ENCODE measurements around the gene TAF8.

DNA sequence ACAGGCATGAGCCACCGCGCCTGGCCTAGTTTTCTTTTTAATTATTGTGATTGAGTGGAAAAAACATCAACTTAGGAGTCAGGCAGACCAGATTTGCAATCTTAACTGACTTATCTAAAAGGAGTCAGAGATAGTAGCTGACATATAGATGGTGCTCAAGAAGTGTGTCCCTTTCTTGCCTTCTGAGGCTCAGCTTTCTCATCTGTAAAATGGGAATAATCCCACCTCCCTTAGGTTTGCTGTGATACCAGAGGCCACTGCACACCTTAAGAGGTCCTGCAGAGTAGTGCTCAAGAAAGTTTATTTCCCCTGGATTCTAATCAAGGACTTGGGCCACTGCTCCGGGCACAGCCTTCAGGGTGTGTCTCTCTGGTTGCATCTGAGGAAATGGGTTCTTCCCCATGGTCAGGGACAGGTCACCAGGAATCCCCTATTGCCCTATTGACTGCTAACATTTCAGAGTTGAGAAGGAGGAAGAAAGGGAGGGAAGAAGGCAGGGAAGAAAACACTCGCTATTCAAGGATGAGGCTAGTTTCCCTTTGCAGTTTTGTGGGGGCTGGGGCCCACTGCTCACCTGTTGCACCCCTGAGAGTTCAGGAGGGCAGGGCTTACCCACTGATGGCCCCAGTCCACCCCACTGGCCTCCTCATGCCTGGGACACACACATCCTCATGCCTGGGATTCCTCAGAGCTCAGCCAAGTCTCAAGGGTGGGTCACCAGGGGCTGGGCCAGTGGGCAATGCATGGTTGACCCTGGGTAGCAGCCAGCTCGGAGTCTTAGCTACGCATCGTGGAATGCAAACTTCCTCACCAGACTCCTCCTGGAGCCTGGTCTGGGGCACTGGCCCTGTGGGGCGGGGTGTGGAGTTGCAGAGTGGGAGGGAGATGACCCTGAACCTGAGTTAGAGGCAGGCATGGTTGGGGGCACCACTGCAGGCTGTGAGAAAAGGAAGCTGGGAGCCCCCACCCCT, 70.9 kb downstream of the TAF8 start:
- TF ChIP-seq ARNTL (CRISPR knock-in tag; IDR thresholded peaks at IDR 0.05; ENCODE audit: borderline replicate concordance, low read depth) (no peak), CSRNP3 (CRISPR knock-in tag; IDR thresholded peaks at IDR 0.05) (no peak), OSR1 (CRISPR knock-in tag; IDR thresholded peaks at IDR 0.05) (no peak), ZNF565 (CRISPR knock-in tag; conservative IDR thresholded peaks at IDR 0.05; ENCODE audit: low read depth) (no peak), TOX (CRISPR knock-in tag; IDR thresholded peaks at IDR 0.05; ENCODE audit: borderline replicate concordance) (no peak), BACH2 (CRISPR knock-in tag; IDR thresholded peaks at IDR 0.05; ENCODE audit: borderline replicate concordance) (no peak), ESRRG (CRISPR knock-in tag; IDR thresholded peaks at IDR 0.05) (no peak), ZC3H10 (CRISPR knock-in tag; IDR thresholded peaks at IDR 0.05) (no peak), TSHZ2 (CRISPR knock-in tag; IDR thresholded peaks at IDR 0.05) (no peak), RARB (CRISPR knock-in tag; IDR thresholded peaks at IDR 0.05) (no peak), CSDC2 (CRISPR knock-in tag; IDR thresholded peaks at IDR 0.05) (no peak), ZNF8 (CRISPR knock-in tag; IDR thresholded peaks at IDR 0.05) (no peak), GLIS3 (CRISPR knock-in tag; IDR thresholded peaks at IDR 0.05) (no peak), CREB5 (CRISPR knock-in tag; IDR thresholded peaks at IDR 0.05; ENCODE audit: low read depth) (no peak)
